Mesangial cell (primary cell): ENCODE results near the gene C2CD2. TPM values are rescaled to one million over a fixed set of nuclear protein-coding genes. Genes with fewer than 3 reads are reported as not detected.

ENCODE experiments used
- total RNA-seq: library from RNA; depleted of rRNA; stranded (reverse); fragments of >200 nt; gene quantifications from 2 replicates; pipeline ENCODE4 v1.2.3, GENCODE V29; 2015

Gene C2CD2
- 9.1 and 25.4 TPM in 2 replicates for total RNA-seq

GRCh38 chr21:41953831-41954653 is at the start of gene C2CD2:
C2CD2 (minus strand) TSS chr21:41954018; CDS start chr21:41953648, 370 bp downstream.

GRCh38 chr21:41879190-41879998 is 74.4 kb downstream of the C2CD2 start, which contains the start of gene PRDM15:
PRDM15 (minus strand) TSS chr21:41879344; CDS start chr21:41860363, 18,981 bp downstream.

Other genes starting within 250 kb of the C2CD2 start
- gene RIPK4, start 187.0 kb downstream of the C2CD2 start, total RNA-seq, result 12.1 and 14.2 TPM in 2 replicates
- 3.7 and 5.1 TPM in 2 replicates for gene PRDM15, start 74.7 kb downstream of the C2CD2 start, total RNA-seq
- gene ZBTB21, start 56.3 kb upstream of the C2CD2 start, total RNA-seq, result 6.2 and 8.7 TPM in 2 replicates
- gene UMODL1, start 117.3 kb upstream of the C2CD2 start, total RNA-seq, result not detected in 2 replicates